ENCODE measurements around the gene NPY5R.

GRCh38 chr4:163385466-163385865, 41.8 kb downstream of the NPY5R start:
- TF ChIP-seq POLR2A (IDR thresholded peaks at IDR 0.05; ENCODE audit: low read depth, low read length): no peak
- no peak for TF ChIP-seq POLR2AphosphoS5 (IDR thresholded peaks at IDR 0.05; ENCODE audit: low read depth, low read length)
- no peak for TF ChIP-seq TAF1 (IDR thresholded peaks at IDR 0.05; ENCODE audit: borderline replicate concordance, low read depth, low read length)

Data from GM12892 (cell line).